HG03457 (cell line): ENCODE results near the gene OGA.
A peak's percentile ranks its signal among the peaks of the same experiment; 100 is the strongest.

Source experiments
- ATAC-seq: cut with Tn5 transposase; IDR thresholded peaks from one replicate; pipeline ENCODE4 v1.9.1; 2021; ENCODE audit warnings: moderate number of reproducible peaks; ENCODE audit not compliant: unreplicated experiment

OGA gene

GRCh38 chr10:101818119-101818871, at the start of gene OGA:
Gene OGA (minus strand): TSS chr10:101818444. CDS start chr10:101818022, 422 bp downstream.
- peak; percentile 82 for ATAC-seq

- no peak for ATAC-seq
These were observed 49.7 kb upstream of the OGA start for GRCh38 chr10:101867931-101868330.

- ATAC-seq, result no peak
These were observed 41.3 kb upstream of the OGA start for GRCh38 chr10:101859530-101859929.

- ATAC-seq, result no peak
These were observed 40.7 kb upstream of the OGA start for GRCh38 chr10:101858723-101859500.

GRCh38 chr10:101857802-101858476, 39.7 kb upstream of the OGA start:
- ATAC-seq, result no peak

GRCh38 chr10:101856626-101857025, 38.4 kb upstream of the OGA start:
- no peak for ATAC-seq

GRCh38 chr10:101851411-101852116, 33.3 kb upstream of the OGA start:
- no peak for ATAC-seq

GRCh38 chr10:101850749-101851148, 32.5 kb upstream of the OGA start:
- no peak for ATAC-seq

- ATAC-seq, result no peak
These were observed 30.7 kb upstream of the OGA start for GRCh38 chr10:101848894-101849351.

GRCh38 chr10:101848408-101848807, 30.2 kb upstream of the OGA start:
- ATAC-seq, result no peak

- no peak for ATAC-seq
These were observed 27.6 kb upstream of the OGA start for GRCh38 chr10:101845893-101846292.

GRCh38 chr10:101843032-101844021, 25.1 kb upstream of the OGA start, which contains the start of gene KCNIP2:
Gene KCNIP2 (minus strand): TSS chr10:101843800. CDS start chr10:101843568, 232 bp downstream.
- no peak for ATAC-seq

GRCh38 chr10:101841826-101842225, 23.6 kb upstream of the OGA start:
- ATAC-seq, result no peak

GRCh38 chr10:101840741-101841453, 22.7 kb upstream of the OGA start:
- peak; percentile 68 for ATAC-seq

GRCh38 chr10:101840102-101840684, 21.9 kb upstream of the OGA start:
- ATAC-seq, result no peak

GRCh38 chr10:101839416-101840063, 21.3 kb upstream of the OGA start:
- no peak for ATAC-seq

- no peak for ATAC-seq
These were observed 20.8 kb upstream of the OGA start for GRCh38 chr10:101839002-101839401.

GRCh38 chr10:101838416-101838970, 20.2 kb upstream of the OGA start:
- no peak for ATAC-seq
